Liver (tissue), 9 donors: ENCODE results near the gene PLCB1. TPM values are rescaled to one million over a fixed set of nuclear protein-coding genes. Genes with fewer than 3 reads are reported as not detected.

Experiments used
- DNase-seq: peaks from one replicate; pipeline ENCODE4 v3.0.0-alpha.2; 2017; ENCODE audit warnings: low spot score
- H3K27ac ChIP-seq, 2 donors: one replicate each; pipeline ENCODE4 v1.7.0; 2013; ENCODE audit warnings: inconsistent platforms in 2 of 2, low read length in 2 of 2, control low read depth in 1 of 2, low read depth in 1 of 2, mild to moderate bottlenecking in 1 of 2
- H3K27me3 ChIP-seq, 4 donors: one replicate each; pipeline versions ENCODE4 v1.6.1 to v1.7.0; 2013; ENCODE audit warnings: low read length in 3 of 4, inconsistent platforms in 1 of 4, mild to moderate bottlenecking in 1 of 4, moderate library complexity in 1 of 4; ENCODE audit not compliant: control insufficient read depth in 4 of 4, insufficient read depth in 4 of 4
- H3K36me3 ChIP-seq, 4 donors: one replicate each; pipeline versions ENCODE4 v1.6.1 to v1.7.0; 2013; ENCODE audit warnings: low read length in 3 of 4, mild to moderate bottlenecking in 3 of 4, low read depth in 1 of 4, moderate library complexity in 1 of 4; ENCODE audit not compliant: control insufficient read depth in 4 of 4, insufficient read depth in 3 of 4
- H3K4me1 ChIP-seq, 4 donors: one replicate each; pipeline versions ENCODE4 v1.6.1 to v1.7.0; 2013; ENCODE audit warnings: low read length in 3 of 4, mild to moderate bottlenecking in 3 of 4, moderate library complexity in 1 of 4; ENCODE audit not compliant: control insufficient read depth in 4 of 4, insufficient read depth in 4 of 4
- H3K4me3 ChIP-seq, 3 donors: one replicate each; pipeline versions ENCODE4 v1.6.1 to v1.7.0; 2013; ENCODE audit warnings: low read length in 3 of 3, control low read depth in 1 of 3, low read depth in 1 of 3, mild to moderate bottlenecking in 1 of 3
- H3K9ac ChIP-seq, 2 donors: one replicate each; pipeline ENCODE4 v1.7.0; 2013; ENCODE audit warnings: low read length in 2 of 2, mild to moderate bottlenecking in 2 of 2, moderate library complexity in 2 of 2, control low read depth in 1 of 2, low read depth in 1 of 2
- H3K9me3 ChIP-seq, 4 donors: one replicate each; pipeline versions ENCODE4 v1.6.1 to v1.7.0; 2013; ENCODE audit warnings: low read length in 3 of 4; ENCODE audit not compliant: control insufficient read depth in 4 of 4
- ATF3 ChIP-seq: IDR thresholded peaks from 2 replicates; pipeline ENCODE4 v1.6.1; 2016; ENCODE audit warnings: antibody characterized with exemption
- CTCF ChIP-seq: fragments of 150-350 bp; IDR thresholded peaks from 2 replicates; pipeline ENCODE4 v1.5.1; 2017; ENCODE audit warnings: improper control_type of control experiment, low read depth, low read length; ENCODE audit not compliant: missing input control
- EGR1 ChIP-seq, 2 donors: IDR thresholded peaks; 2 replicates each; pipeline ENCODE4 v1.6.1; 2016 to 2018; ENCODE audit warnings: antibody characterized with exemption in 2 of 2, low read depth in 2 of 2
- FOXA1 ChIP-seq: IDR thresholded peaks from 2 replicates; pipeline ENCODE4 v1.6.1; 2016; ENCODE audit warnings: antibody characterized with exemption
- FOXA2 ChIP-seq: IDR thresholded peaks from 2 replicates; pipeline ENCODE4 v1.6.1; 2016; ENCODE audit warnings: antibody characterized with exemption
- GABPA ChIP-seq, 2 donors: IDR thresholded peaks in 1 of 2; conservative IDR thresholded peaks in 1 of 2; 2 replicates each; pipeline ENCODE4 v1.6.1; 2016; ENCODE audit warnings: antibody characterized with exemption in 2 of 2, mild to moderate bottlenecking in 1 of 2, moderate library complexity in 1 of 2
- HNF4A ChIP-seq, 2 donors: conservative IDR thresholded peaks; 2 replicates each; pipeline ENCODE4 v1.6.1; 2016; ENCODE audit warnings: antibody characterized with exemption in 2 of 2, mild to moderate bottlenecking in 2 of 2
- HNF4G ChIP-seq: IDR thresholded peaks from 2 replicates; pipeline ENCODE4 v1.6.1; 2016; ENCODE audit warnings: antibody characterized with exemption
- JUND ChIP-seq, 2 donors: IDR thresholded peaks; 2 replicates each; pipeline ENCODE4 v1.6.1; 2016; ENCODE audit warnings: antibody characterized with exemption in 2 of 2
- MAX ChIP-seq: IDR thresholded peaks from 2 replicates; pipeline ENCODE4 v1.6.1; 2016; ENCODE audit warnings: antibody characterized with exemption
- NR2F2 ChIP-seq: IDR thresholded peaks from 2 replicates; pipeline ENCODE4 v1.6.1; 2016; ENCODE audit warnings: antibody characterized with exemption
- RAD21 ChIP-seq, 2 donors: IDR thresholded peaks; 2 replicates each; pipeline ENCODE4 v1.6.1; 2016; ENCODE audit warnings: antibody characterized with exemption in 2 of 2, mild to moderate bottlenecking in 2 of 2
- REST ChIP-seq: IDR thresholded peaks from 2 replicates; pipeline ENCODE4 v1.6.1; 2016; ENCODE audit warnings: antibody characterized with exemption, mild to moderate bottlenecking
- RXRA ChIP-seq, 2 donors: IDR thresholded peaks; 2 replicates each; pipeline ENCODE4 v1.6.1; 2017 to 2018; ENCODE audit warnings: antibody characterized with exemption in 2 of 2, mild to moderate bottlenecking in 1 of 2
- SP1 ChIP-seq: IDR thresholded peaks from 2 replicates; pipeline ENCODE4 v1.6.1; 2018; ENCODE audit warnings: antibody characterized with exemption, mild to moderate bottlenecking
- TAF1 ChIP-seq: conservative IDR thresholded peaks from 2 replicates; pipeline ENCODE4 v1.6.1; 2016; ENCODE audit warnings: antibody characterized with exemption, mild to moderate bottlenecking
- YY1 ChIP-seq: IDR thresholded peaks from 2 replicates; pipeline ENCODE4 v1.6.1; 2016; ENCODE audit warnings: antibody characterized with exemption, mild to moderate bottlenecking
- ZBTB33 ChIP-seq: IDR thresholded peaks from 2 replicates; pipeline ENCODE4 v1.6.1; 2016; ENCODE audit warnings: antibody characterized with exemption
- WGBS: extraction: QIAGEN DNeasy Blood & Tissue Kit; methylation state at CpG from one replicate; pipeline ENCODE4 v1.1.7; 2013; 5-methylcytosine and 5-hydroxymethylcytosine counted together
- polyA plus RNA-seq, 2 donors: library from polyadenylated mRNA; stranded (reverse) in 1 of 2; unstranded in 1 of 2; fragments of 200-250 nt in 1 of 2; fragments of >200 nt in 1 of 2; fragmentation: Nextera tagmentation in 1 of 2; extraction: Ambion mirVana in 1 of 2; gene quantifications; one replicate each; pipeline versions ENCODE4 v1.2.1 to v1.2.3, GENCODE V29; 2013 to 2015
- total RNA-seq, 2 donors: library from RNA; depleted of rRNA; stranded (reverse); fragments of >200 nt; gene quantifications; one replicate each; pipeline ENCODE4 v1.2.3, GENCODE V29; 2014
- donor health status: healthy.
- donor health status: healthy.
- donor health status: healthy.
- donor health status: healthy.
- donor health status: healthy.

Gene PLCB1
- total and polyA plus RNA-seq, 4 donors, result 3.7 to 13.5 (median 5.9) TPM

GRCh38 chr20:8388141-8388540, 256.1 kb downstream of the PLCB1 start:
- Histone ChIP-seq H3K9me3 (no peaks in the 10 kb centered on the region), H3K27ac (no peak overlapping the region), H3K27me3 (no peaks in the 10 kb centered on the region), H3K4me3 (no peak overlapping the region), H3K4me1 (peaks cover 0 to 4% (median 3%) of the 10 kb centered on the region in 4 donors), H3K36me3 (no peaks in the 10 kb centered on the region), H3K9ac (no peak overlapping the region)
- DNase-seq, result no peak
- TF ChIP-seq JUND (IDR thresholded peaks at IDR 0.05), result no peak
- no peak for TF ChIP-seq RXRA (IDR thresholded peaks at IDR 0.05)
- TF ChIP-seq GABPA (IDR thresholded peaks at IDR 0.05 in 1 of 2, conservative IDR thresholded peaks at IDR 0.05 in 1 of 2), result no peak
- TF ChIP-seq ATF3, result no peak
- TF ChIP-seq SP1, result no peak
- no peak for TF ChIP-seq FOXA2
- no peak for TF ChIP-seq CTCF
- TF ChIP-seq ZBTB33, result no peak
- no peak for TF ChIP-seq EGR1 (IDR thresholded peaks at IDR 0.05; ENCODE audit: low read depth in 2 of 2)
- no peak for TF ChIP-seq HNF4G
- TF ChIP-seq FOXA1, result no peak
- TF ChIP-seq HNF4A (conservative IDR thresholded peaks at IDR 0.05), result no peak
- TF ChIP-seq NR2F2, result no peak
- TF ChIP-seq RAD21 (IDR thresholded peaks at IDR 0.05), result no peak
- no peak for TF ChIP-seq REST
- no peak for TF ChIP-seq YY1
- TF ChIP-seq MAX, result no peak
- 78% methylated on average over 2 of the region's 2 CpGs for WGBS

- no peak overlapping the region for H3K9ac ChIP-seq
- DNase-seq, result no peak
- no peaks in the 10 kb centered on the region for H3K36me3 ChIP-seq
- peaks cover 1 to 4% (median 3%) of the 10 kb centered on the region in 4 donors for H3K4me1 ChIP-seq
- WGBS, result 98% methylated on average over 1 of the region's 1 CpG
- no peak overlapping the region for H3K4me3 ChIP-seq
- H3K27ac ChIP-seq, result no peak overlapping the region
- no peaks in the 10 kb centered on the region for H3K27me3 ChIP-seq
- no peak for TF ChIP-seq TAF1
- TF ChIP-seq REST, result no peak
- no peak for TF ChIP-seq ATF3
- TF ChIP-seq SP1, result no peak
- TF ChIP-seq NR2F2, result no peak
- TF ChIP-seq RAD21 (IDR thresholded peaks at IDR 0.05), result no peak
- TF ChIP-seq RXRA (IDR thresholded peaks at IDR 0.05), result no peak
- no peak for TF ChIP-seq CTCF
- no peak for TF ChIP-seq FOXA1
- TF ChIP-seq MAX, result no peak
- no peaks in the 10 kb centered on the region for H3K9me3 ChIP-seq
Observed at GRCh38 chr20:8388707-8389106, 256.6 kb downstream of the PLCB1 start.
